EH (cell line): Measurements from ENCODE around the gene FAM162A.

Source experiments
- DNase-seq: peaks from one replicate; pipeline ENCODE4 v3.0.0-alpha.2; 2015; ENCODE audit warnings: low read depth

The FAM162A gene

DNA sequence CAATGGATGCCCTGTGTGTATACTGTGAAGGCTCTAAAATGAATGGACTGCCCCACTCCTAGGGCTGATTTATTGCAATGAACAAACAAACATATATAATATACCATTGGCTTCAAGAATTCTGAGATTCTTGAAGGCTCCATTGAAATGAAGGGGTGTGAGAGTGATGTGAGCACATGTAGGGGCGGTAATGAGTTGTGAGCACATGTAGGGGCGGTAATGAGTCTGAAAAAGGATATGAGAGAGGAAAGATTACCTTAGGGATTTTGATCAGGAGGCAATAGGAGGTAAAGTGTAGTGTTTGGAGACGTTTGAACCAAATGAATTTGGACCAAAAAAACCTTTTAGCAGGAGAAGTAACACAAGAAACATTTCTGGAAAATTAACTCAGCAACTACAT lies 3.7 kb downstream of the FAM162A start:
- no peak for DNase-seq

DNA sequence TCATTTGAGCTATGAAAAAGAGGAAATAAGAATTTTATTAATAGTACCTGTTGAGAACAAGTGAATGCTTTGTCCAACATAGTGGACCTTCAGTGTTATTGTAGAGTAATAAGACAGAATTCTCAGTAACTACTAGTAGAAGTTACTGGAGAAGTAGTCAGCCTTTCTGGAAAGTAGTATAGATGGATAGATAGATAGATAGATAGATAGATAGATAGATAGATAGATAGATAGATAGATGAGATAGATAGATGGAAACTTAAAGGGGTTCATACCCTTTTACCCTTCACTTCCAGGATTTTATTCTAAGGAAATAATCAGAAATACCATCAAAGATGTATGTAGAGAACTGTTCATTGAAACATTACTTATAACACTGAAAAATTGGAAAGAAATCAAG lies 5.2 kb downstream of the FAM162A start:
- no peak for DNase-seq

DNA sequence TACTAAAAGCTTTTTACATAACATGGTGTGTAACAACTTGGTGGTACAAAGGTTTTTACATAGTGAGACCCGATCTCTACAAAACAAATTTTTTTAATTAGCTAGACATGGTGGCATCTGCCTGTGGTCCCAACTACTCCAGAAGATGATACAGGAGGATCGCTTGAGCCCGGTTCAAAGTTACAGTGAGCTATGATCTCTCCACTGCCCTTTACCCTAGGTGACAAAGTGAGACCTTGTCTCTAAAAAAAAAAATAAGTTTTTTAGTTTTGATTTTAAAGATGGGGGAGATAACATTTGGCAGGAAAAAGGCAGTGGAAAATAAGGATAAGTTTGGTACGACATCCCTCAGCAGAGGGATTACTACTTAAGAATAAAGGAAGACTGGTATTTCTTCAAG lies 5.9 kb downstream of the FAM162A start:
- DNase-seq, result no peak

DNA sequence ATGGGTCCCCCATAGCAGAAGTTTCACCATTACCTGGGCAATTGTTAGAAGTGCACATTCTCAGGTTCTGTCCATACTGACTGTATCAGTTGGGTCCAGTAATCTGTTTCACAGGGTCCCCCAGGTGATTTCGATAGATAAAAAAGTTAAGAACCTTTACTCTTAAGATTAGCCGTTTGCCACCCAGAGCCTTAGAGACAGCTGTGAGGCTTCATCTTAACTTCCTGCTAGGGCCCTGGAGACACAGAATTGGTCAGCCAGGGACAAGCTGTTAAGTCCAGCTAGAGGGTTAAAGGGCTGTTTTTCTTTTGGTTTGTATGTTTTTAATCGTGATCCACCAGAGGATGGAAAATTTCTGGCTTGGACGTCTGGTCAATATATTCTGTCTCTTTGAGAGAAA lies 6.7 kb downstream of the FAM162A start:
- no peak for DNase-seq

DNA sequence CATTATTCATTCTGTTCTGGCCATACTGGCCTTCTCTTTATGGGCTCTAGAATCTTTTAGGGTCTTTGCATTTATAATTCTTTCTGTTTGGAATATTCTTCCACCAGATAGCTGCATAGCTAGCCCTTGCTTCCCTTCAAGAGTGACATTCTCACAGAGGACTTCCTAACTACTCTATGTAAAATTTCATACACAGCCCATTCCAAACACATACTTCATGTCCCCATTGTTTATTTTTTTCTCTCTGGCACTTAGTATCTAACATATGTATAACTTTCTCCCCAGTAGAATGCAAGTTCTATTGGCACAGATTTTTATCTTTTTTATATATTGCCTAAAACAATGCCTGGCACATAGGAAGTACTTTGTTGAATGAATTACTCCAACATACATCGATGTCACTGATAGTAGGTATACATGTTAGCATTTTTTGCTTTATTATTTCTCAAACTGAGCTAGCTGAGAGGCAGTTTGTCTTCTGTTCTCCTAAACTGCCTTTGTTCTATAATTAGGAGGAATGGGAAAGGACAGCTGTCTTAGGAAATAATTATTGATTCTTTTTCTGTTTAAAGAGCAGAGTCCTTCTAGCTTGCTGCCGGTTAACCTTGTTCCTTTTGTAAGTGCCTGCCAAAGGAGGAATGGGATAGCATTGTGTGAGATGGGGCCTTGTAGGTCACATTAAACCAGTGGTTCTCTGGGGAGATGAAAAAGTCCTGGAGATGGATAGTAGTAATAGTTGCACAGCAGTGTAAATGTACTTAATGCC lies 7.9 kb downstream of the FAM162A start:
- no peak for DNase-seq

DNA sequence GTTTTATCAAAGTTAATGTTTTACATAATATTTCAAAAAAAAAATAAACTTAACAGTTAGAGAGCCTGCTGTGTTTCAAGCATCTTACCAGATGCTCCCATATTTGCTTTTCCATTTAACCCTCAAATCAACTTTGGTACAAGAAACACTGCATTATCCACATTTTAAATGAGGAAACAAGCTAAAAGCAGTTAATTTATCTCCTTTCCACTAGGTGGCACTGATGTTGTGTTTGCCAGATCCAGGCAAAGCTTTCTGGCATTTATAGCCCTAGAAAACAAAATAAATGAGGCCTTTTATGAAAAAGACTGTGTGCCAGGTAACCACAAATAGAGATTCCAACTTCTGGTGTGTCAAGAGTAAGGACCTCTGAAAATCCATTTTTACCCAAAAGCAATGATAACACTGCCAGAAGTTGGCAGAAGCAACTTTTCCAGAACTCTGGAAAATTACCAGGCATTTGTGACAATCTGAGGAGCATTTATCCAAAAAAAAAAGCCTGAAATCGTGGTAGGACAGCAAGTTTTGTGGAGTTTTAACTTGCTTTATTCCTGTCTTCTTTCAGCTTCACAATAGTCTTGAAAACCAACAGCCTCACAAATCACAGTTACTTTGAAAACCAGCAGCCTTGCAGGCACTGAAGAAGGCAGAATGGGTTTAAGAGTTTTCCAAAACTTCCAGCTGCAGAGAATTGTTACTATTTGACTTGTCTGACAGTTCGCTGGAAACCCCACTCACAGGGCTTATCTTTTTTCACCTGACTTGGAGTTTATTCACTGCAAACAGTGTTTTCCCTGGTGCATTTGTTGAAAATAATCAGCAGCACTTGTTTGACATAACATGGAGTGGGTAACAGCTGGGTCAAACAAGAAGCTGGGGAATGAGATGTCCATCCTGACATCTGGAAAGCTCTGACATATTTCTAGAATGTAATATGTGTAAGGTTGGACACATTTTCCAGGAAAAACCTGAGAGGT lies 9.2 kb downstream of the FAM162A start:
- peak; percentile 65 for DNase-seq

DNA sequence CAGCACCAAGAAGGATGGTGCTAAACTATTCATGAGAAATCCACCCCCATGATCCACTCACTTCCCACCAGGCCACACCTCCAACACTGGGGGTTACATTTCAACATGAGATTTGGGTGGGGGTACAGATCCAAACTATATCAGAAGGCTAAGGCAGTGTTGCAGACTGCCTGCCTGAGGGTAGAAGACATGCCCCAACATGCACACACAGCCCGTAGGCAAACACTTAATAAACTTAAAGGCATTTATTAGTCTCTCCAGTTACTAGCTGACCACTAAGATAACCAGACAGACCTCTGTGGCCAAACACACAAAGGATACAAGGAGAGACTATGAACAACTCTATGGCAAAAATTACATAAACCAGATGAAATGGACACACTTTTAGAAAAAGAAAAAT lies 10.2 kb downstream of the FAM162A start:
- peak; percentile 38 for DNase-seq

DNA sequence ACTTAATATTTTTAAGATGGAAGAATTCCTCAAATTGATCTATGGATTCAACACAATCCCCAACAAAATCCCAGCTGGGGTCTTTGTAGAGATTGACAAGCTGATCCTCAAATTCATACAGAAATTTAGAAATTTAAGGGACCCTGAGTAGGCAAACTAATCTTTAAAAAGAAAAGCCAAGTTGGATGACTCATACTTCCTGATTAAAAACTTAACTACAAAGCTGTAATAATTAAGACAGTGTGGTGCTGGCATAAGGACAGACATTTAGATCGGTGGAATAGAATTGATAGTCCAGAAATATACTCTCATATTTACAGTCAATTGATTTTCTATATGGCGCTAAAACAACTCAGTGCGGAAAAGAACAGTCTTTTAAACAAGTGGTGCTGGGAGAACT lies 11.6 kb downstream of the FAM162A start:
- peak; percentile 12 for DNase-seq

DNA sequence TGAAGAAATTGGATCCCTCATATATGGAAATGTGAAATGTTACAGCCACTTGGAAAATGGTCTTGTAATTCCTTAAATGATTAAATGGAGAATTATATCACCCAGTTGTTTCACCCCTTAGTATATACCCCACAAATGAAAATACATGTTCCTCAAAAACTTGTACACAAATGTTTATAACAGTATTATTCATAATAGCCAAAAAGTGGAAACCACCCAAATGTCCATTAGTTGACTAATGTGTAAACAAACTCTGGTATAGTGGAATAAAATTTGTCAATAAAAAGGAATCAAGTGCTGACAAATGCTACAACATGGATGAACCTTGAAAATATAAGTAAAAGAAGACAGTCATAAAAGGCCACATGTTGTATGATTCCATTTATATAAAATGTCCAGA lies 12.5 kb downstream of the FAM162A start:
- no peak for DNase-seq

DNA sequence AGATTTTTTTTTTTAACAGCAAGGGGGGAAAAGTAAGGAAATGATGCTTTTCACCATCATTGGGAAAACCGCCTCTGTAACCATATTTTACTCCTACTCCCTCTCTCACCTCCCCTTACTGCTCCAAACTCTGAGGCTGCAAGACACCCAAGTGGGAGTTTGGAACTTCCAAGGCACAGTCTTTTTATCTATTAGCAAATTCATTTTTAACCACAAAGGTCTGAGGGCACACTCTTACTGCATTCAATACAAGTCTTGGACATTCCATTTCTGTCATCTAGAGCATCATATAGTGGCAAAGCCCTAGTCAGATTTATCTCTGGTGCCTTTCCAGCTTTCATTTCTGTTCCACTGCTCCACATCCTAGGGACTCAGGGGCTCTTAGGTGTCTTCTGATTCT lies 13.2 kb downstream of the FAM162A start:
- DNase-seq, result peak; percentile 33

DNA sequence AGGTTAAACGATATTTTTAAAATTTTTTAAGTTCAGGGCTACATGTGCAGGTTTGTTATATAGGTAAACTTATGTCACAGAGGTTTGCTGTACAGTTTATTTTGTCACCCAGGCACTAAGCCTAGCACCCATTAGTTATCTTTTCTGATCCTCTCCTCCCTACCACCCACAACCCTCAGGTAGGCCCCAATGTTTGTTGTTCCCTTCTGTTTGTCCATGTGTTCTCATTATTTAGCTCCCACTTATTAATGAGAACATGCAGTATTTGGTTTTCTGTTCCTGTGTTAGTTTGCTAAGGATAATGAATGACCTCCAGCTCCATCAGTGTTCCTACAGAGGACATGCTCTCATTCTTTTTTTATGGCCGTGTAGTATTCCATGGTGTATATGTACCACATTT lies 14.9 kb downstream of the FAM162A start:
- DNase-seq, result no peak

DNA sequence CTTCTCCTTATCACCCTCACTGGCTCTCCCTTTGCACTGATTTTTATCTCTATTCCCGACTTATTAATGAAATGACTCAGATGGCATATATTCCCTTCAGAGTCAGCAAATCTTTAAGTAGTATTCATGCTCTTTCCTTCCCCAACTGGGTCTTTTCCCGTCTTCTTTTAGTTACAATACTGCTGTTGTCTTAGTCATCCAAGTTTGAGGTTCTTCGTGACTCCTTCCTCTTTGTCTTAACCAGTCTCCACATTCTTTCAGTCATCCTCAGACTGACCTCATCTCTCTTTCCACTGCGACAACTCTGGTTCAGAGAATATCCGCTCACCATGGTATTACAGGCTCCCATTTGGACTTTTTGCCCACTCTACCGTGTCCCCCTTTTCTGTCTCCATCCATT lies 19.5 kb downstream of the FAM162A start:
- DNase-seq, result peak; percentile 67

DNA sequence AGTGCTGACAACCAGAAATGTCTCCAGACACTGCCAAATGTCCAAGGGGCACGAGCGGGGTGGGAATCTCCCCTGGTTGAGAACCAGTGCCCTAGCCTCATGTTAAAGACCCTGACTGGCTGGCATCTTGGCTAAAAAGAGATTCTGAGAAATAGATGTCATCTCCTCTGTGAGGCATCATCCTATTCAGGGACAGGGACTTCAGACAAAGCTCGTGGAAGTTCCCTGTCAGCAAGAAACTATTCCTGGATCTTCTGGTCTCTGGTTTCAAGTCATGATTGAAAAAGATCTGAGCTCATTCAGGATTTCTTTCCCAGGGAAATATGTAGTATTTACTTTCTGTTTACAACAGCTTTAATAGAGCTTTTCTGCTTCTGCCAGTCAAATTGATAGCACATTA lies 21.0 kb downstream of the FAM162A start:
- DNase-seq, result no peak

DNA sequence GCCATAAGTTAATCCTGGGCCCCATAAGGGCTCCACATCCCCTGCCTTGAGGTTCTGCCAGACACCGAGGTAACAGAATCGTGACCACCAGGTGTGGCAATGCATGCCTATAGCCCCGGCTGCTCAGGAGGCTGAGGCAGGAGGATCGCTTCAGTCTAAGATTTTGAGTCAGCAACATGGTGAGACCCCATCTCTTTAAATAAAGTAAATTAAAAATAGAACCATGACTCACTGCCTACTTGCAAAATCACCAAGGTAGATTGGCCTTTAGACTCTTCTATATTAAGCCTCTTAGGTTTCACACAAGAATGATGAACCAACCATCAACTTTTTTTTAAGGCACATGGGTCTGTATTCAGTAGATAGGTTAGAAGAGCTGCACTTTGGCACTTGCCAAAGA lies 22.2 kb downstream of the FAM162A start:
- DNase-seq, result no peak

DNA sequence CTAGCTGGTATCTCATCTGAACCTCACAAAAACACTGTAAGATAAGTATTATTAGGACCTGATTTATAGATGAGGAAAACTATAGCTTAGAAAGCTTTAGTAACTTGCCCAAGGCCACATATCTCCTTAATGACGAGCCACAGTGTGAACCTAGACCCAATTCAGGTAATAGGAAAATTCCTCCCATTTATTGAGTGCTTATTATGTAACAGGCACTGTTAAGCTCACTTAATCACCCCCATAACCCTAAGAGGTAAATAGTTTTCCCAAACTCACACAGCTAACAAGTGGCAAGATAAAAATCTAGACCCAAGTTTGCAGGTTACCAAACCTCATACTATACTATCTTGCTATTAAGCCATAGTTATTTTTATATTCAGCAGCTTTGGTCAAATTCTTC lies 24.0 kb downstream of the FAM162A start:
- DNase-seq, result no peak

DNA sequence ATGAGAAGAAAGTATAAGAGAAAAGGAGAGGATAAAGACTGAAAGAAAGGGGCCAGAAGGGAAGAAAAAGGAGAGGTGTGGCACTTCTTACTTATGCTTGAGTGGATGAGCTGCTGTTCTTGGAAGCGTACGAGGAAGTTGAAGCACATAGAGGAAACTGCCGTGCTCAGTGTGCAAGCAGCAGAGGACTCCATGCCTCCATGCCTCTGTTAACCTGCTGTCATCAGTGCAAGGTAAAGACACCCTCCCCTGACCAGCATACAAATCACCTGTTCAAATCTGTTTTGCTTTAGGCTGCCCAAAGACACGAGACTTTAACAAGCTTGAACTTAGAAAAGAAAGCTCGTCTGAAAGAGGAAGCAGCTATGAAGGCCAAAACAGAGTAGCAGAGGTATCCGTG lies 25.5 kb downstream of the FAM162A start:
- DNase-seq, result no peak

DNA sequence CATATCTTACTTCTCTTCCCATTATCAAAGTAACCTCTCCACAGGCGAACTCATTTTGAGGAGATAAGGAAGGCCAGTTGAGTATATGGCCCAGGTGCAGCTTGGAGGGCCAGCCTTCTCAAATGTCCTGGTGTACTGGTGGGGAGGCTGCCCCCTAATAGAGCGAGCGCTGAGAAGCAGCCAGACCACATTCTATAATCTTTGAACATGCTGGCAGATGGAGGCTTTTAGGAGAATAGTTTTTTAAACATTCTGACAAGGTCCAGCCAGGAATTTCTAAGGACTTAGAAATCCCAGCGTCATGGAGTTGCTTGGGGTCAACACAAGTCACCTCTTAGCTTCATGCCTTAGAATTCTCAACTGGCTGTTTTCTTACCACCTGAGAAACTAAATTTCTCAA lies 26.1 kb downstream of the FAM162A start:
- no peak for DNase-seq

DNA sequence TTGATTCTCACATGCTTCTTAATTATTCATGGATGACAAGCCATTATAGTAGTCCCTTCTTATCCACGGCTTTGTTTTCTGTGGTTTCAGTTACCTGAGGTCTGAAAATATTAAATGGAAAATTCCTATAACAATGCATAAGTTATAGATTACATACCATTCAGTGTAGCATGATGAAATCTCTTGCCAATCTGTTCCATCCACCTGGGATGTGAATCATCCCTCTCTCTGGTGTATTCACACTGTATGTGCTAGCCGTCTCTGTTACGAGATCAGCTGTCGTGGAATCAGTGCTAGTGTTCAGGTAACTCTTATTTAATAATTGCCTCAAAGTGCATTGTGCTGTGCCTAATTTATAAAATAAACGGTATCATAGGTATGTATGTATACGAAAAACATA lies 26.7 kb downstream of the FAM162A start:
- DNase-seq, result no peak

DNA sequence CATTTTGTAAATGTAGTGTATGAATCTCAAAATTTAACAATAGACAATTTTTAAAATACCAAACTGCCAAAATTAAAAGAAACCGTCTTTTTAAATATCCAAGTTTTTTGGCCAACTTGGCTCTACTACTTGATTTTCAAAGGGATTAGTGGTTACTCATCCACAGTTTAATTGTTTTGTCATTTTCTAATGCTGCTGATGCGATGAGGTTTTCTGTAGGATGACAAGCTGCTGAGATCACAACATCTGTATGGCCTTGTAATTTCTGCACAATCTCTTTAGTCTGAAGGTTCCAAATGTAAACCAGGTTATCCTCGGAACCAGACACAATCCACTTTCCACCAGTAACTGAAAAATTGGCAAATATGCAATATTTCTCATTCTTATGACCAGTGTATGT lies 30.4 kb downstream of the FAM162A start:
- no peak for DNase-seq

DNA sequence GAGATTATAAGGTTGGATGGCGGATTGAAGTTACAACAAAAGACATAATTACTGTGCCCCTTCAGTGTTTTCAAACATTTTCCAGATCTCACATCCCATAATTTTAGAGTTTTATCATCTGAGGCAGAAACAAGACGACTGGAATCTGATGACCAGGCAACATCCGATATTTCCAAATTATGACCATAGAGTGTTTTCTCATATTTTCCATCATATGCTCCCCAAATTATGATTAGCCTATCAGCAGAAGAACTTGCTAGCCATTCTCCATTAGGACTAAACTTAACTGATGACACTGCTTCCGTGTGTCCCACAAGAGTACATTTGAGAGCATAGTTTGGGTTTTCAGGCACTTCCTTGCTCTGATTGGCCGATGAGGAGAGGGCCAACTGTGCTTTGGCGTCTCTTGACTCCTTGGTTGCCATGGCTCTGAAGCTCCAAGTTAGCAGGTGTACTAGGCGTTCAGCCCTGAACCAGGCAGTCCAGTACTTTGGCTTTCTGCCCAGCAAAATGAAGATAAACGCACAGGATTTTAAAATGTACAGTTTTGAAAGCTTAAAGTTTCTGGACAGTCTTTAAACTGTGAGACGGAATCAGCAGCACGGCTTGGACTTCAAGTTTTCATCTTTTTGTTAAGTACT lies 31.2 kb downstream of the FAM162A start:
- DNase-seq, result peak; percentile 63

DNA sequence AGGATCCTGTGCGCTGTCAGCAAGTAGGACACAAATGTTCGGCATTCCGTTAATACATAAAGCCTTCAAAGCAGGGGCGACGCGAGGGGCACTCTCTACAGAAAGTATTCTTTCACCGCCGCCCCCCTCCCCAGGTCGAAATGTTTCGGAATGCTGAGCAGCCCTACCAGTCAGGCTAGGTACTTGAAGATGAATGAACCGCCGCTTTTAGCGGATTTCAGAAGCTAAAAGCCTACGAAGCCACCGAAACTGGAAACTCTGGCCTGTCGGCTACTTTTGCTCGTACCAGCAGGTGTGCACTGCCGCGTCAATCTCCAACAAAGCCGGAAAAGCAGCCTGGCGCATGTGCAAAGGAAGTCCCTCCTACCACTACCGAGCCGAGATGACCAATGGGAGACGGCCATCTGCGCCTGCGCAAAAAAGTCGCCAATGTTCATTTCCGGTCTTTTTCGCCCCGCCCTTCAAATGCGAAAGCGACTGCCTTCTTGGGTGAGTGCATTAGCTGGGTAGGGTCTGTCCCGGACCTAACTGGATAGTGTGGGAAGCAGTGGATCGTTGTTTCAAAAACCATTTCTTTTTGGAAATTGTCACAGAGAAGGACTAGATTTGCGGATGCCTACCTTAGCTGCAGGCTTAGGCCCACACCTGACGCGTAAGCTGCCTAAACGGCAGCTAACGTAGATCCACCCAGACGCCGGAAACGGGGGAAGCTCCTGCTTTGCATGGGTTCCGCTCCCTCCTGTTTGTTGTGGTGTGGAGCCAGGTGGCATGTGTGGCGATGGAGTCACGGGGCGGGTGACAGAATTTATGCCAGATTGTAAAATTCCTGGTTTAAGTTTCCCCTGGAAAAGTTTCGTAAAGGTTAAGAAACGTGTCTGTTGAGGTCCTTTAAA lies 32.0 kb downstream of the FAM162A start, which contains the start of gene WDR5B:
Gene WDR5B (minus strand): TSS at position 301 of the 893 bp plus-strand sequence. CDS start 534 bp downstream, outside the sequence.
- peak; percentile 97 for DNase-seq

DNA sequence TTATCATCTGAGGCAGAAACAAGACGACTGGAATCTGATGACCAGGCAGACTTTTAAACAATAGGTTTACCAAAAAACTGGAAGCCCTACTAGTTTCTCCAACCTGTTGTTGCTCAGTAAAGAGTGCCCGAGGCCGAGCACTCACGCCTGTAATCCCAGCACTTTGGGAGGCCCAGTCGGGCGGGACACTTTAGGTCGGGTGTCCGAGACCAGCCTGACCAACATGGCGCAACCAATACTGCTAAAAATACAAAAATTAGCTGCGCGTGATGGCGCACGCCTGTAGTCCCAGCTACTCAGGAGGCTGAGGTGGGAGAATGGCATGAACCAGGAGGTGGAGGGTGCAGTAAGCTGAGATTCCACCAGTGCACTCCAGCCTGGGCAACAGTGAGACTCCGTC lies 33.0 kb downstream of the FAM162A start:
- DNase-seq, result peak; percentile 27
